GM13977 (cell line): Measurements from ENCODE around the gene PCNT.

ENCODE experiments used
- DNase-seq: peaks from one replicate; pipeline ENCODE4 v3.0.0; 2012; ENCODE audit warnings: low spot score
- CTCF ChIP-seq: IDR thresholded peaks from 2 replicates; pipeline ENCODE4 v1.5.1; 2012; ENCODE audit warnings: mild to moderate bottlenecking, control low read depth; ENCODE audit not compliant: insufficient read depth; ENCODE audit errors: extremely low read depth, missing control alignments
- in situ Hi-C: fragments of 300-500 bp; cut with MboI; formaldehyde crosslinking; loops from one replicate; pipeline ENCODE4 v1.12.0; 2022; ENCODE audit warnings: low sequenced_read_pairs, low pct_unique_long_range_greater_than_20kb, mixed read lengths, inconsistent platforms; ENCODE audit not compliant: unreplicated experiment

Gene PCNT

GRCh38 chr21:46424039-46424591 is 100.2 kb downstream of the PCNT start:
- no peak for DNase-seq
- no peak for TF ChIP-seq CTCF
- in situ Hi-C loops, result no loop called here

- DNase-seq, result no peak
- in situ Hi-C loops, result no loop called here
- TF ChIP-seq CTCF, result no peak
Measured at GRCh38 chr21:46424621-46425020, 100.7 kb downstream of the PCNT start.

- in situ Hi-C loops, result no loop called here
Measured at GRCh38 chr21:46425041-46425440, 101.1 kb downstream of the PCNT start.

GRCh38 chr21:46425571-46425970 is 101.6 kb downstream of the PCNT start:
- no peak for TF ChIP-seq CTCF
- in situ Hi-C loops, result no loop called here
- no peak for DNase-seq

More at GRCh38 chr21:46425041-46425440, 101.1 kb downstream of the PCNT start:
- no peak for DNase-seq
- no peak for TF ChIP-seq CTCF

GRCh38 chr21:46426313-46427046 is 102.5 kb downstream of the PCNT start:
- DNase-seq, result no peak
- TF ChIP-seq CTCF, result no peak
- in situ Hi-C loops, result no loop called here

GRCh38 chr21:46427516-46427915 is 103.6 kb downstream of the PCNT start:
- no peak for TF ChIP-seq CTCF
- no peak for DNase-seq
- in situ Hi-C loops, result no loop called here
